ENCODE results near the gene TIMM8A. TPM values are rescaled to one million over a fixed set of nuclear protein-coding genes. Genes with fewer than 3 reads are reported as not detected.

The TIMM8A gene
- 3.0 TPM for total RNA-seq

GRCh38 chrX:101348452-101349192 is at the start of gene TIMM8A:
TIMM8A (minus strand) TSS chrX:101348742; CDS start chrX:101348664, 78 bp downstream.
- DNase-seq (ENCODE audit: low read depth in 2 of 3, low spot score in 2 of 3), result peak; percentile 41 to 65 (median 59)

GRCh38 chrX:101397779-101398178 is 49.2 kb upstream of the TIMM8A start:
- DNase-seq (ENCODE audit: low read depth in 2 of 3, low spot score in 2 of 3), result no peak

- no peak for DNase-seq (ENCODE audit: low read depth in 2 of 3, low spot score in 2 of 3)
These were observed 47.2 kb upstream of the TIMM8A start for GRCh38 chrX:101395789-101396188.

GRCh38 chrX:101394372-101394771 is 45.8 kb upstream of the TIMM8A start:
- no peak for DNase-seq (ENCODE audit: low read depth in 2 of 3, low spot score in 2 of 3)

GRCh38 chrX:101393530-101394305 is 45.2 kb upstream of the TIMM8A start:
- DNase-seq (ENCODE audit: low read depth in 2 of 3, low spot score in 2 of 3), result no peak

- no peak for DNase-seq (ENCODE audit: low read depth in 2 of 3, low spot score in 2 of 3)
These were observed 43.3 kb upstream of the TIMM8A start for GRCh38 chrX:101391831-101392230.

- peak; percentile 46 to 93 (median 89) for DNase-seq (ENCODE audit: low read depth in 2 of 3, low spot score in 2 of 3)
These were observed 42.4 kb upstream of the TIMM8A start, which contains the start of gene RPL36A for GRCh38 chrX:101390664-101391525. RPL36A (plus strand) TSS chrX:101391011; CDS start chrX:101391044, 33 bp downstream.

- no peak for DNase-seq (ENCODE audit: low read depth in 2 of 3, low spot score in 2 of 3)
These were observed 40.1 kb upstream of the TIMM8A start for GRCh38 chrX:101388604-101389003.

GRCh38 chrX:101386542-101386885 is 38.0 kb upstream of the TIMM8A start:
- no peak for DNase-seq (ENCODE audit: low read depth in 2 of 3, low spot score in 2 of 3)

- DNase-seq (ENCODE audit: low read depth in 2 of 3, low spot score in 2 of 3), result peak in 2 of 3 donors; percentile 46 to 61
These were observed 37.4 kb upstream of the TIMM8A start, which contains the start of gene BTK for GRCh38 chrX:101385795-101386541. BTK (minus strand) TSS chrX:101386191; CDS start chrX:101375284, 10,907 bp downstream.

- no peak for DNase-seq (ENCODE audit: low read depth in 2 of 3, low spot score in 2 of 3)
These were observed 36.6 kb upstream of the TIMM8A start for GRCh38 chrX:101385026-101385684.

- no peak for DNase-seq (ENCODE audit: low read depth in 2 of 3, low spot score in 2 of 3)
These were observed 35.2 kb upstream of the TIMM8A start for GRCh38 chrX:101383679-101384205.

GRCh38 chrX:101377547-101377946 is 29.0 kb upstream of the TIMM8A start:
- no peak for DNase-seq (ENCODE audit: low read depth in 2 of 3, low spot score in 2 of 3)

- DNase-seq (ENCODE audit: low read depth in 2 of 3, low spot score in 2 of 3), result no peak
These were observed 22.5 kb upstream of the TIMM8A start for GRCh38 chrX:101370888-101371504.

- DNase-seq (ENCODE audit: low read depth in 2 of 3, low spot score in 2 of 3), result no peak
These were observed 21.1 kb upstream of the TIMM8A start for GRCh38 chrX:101369687-101370086.

GRCh38 chrX:101368800-101369199 is 20.3 kb upstream of the TIMM8A start:
- peak in 1 of 3 donors; percentile 26 for DNase-seq (ENCODE audit: low read depth in 2 of 3, low spot score in 2 of 3)

GRCh38 chrX:101365301-101365795 is 16.8 kb upstream of the TIMM8A start:
- no peak for DNase-seq (ENCODE audit: low read depth in 2 of 3, low spot score in 2 of 3)

GRCh38 chrX:101362757-101363156 is 14.2 kb upstream of the TIMM8A start:
- no peak for DNase-seq (ENCODE audit: low read depth in 2 of 3, low spot score in 2 of 3)

GRCh38 chrX:101362116-101362515 is 13.6 kb upstream of the TIMM8A start:
- no peak for DNase-seq (ENCODE audit: low read depth in 2 of 3, low spot score in 2 of 3)

Data from hematopoietic multipotent progenitor cell (in vitro differentiated cells).